Right atrium auricular region (tissue), 2 donors: ENCODE measurements around the gene ALDH4A1. TPM values are rescaled to one million over a fixed set of nuclear protein-coding genes. Genes with fewer than 3 reads are reported as not detected.

Source experiments
- DNase-seq: peaks from one replicate; pipeline ENCODE4 v3.0.0-alpha.2; 2019; ENCODE audit warnings: low spot score
- H3K27ac ChIP-seq, 2 donors: fragments of 200-600 bp; sonication (generic); 1 replicate in 1 of 2; 2 replicates in 1 of 2; pipeline ENCODE4 v1.5.1; 2016 to 2019
- H3K27me3 ChIP-seq, 2 donors: fragments of 200-600 bp; sonication (generic); one replicate each; pipeline versions ENCODE4 v1.5.1 to v1.6.0; 2017 to 2019
- H3K36me3 ChIP-seq: fragments of 200-600 bp; sonication (generic); one replicate; pipeline ENCODE4 v1.5.1; 2016
- H3K4me1 ChIP-seq, 2 donors: fragments of 200-600 bp; sonication (generic); one replicate each; pipeline versions ENCODE4 v1.5.1 to v1.6.0; 2017 to 2019
- H3K4me3 ChIP-seq, 2 donors: fragments of 200-600 bp; sonication (generic); 1 replicate in 1 of 2; 2 replicates in 1 of 2; pipeline ENCODE4 v1.5.1; 2017 to 2019; ENCODE audit warnings: mild to moderate bottlenecking in 1 of 2, moderate library complexity in 1 of 2
- H3K9me3 ChIP-seq, 2 donors: fragments of 200-600 bp; sonication (generic); one replicate each; pipeline ENCODE4 v1.5.1; 2019
- CTCF ChIP-seq, 2 donors: fragments of 200-600 bp; sonication (generic); IDR thresholded peaks; one replicate each; pipeline ENCODE4 v1.5.1; 2019; ENCODE audit warnings: antibody characterized with exemption in 2 of 2
- total RNA-seq, 2 donors: library from RNA; depleted of rRNA; stranded (reverse); fragments of >200 nt; gene quantifications; one replicate each; pipeline ENCODE4 v1.1.0, GENCODE V29; 2016

Gene ALDH4A1
- total RNA-seq, 2 donors from 2014 or later, result 22.6 to 27.3 TPM

GRCh38 chr1:18875107-18875795 lies 27.1 kb downstream of the ALDH4A1 start:
- H3K27ac ChIP-seq, result no peak overlapping the region
- no peaks in the 10 kb centered on the region for H3K27me3 ChIP-seq
- H3K4me3 ChIP-seq, result no peak overlapping the region
- H3K9me3 ChIP-seq, result no peaks in the 10 kb centered on the region
- no peaks in the 10 kb centered on the region for H3K4me1 ChIP-seq
- peak; percentile 79 to 88 for TF ChIP-seq CTCF (IDR thresholded peaks at IDR 0.05)
- H3K36me3 ChIP-seq, result no peaks in the 10 kb centered on the region
- peak; percentile 89 for DNase-seq

GRCh38 chr1:18874600-18874999 lies 27.8 kb downstream of the ALDH4A1 start:
- Histone ChIP-seq H3K9me3 (no peaks in the 10 kb centered on the region), H3K27ac (no peak overlapping the region), H3K36me3 (no peaks in the 10 kb centered on the region), H3K4me1 (no peaks in the 10 kb centered on the region), H3K27me3 (no peaks in the 10 kb centered on the region), H3K4me3 (no peak overlapping the region)
- no peak for DNase-seq
- TF ChIP-seq CTCF (IDR thresholded peaks at IDR 0.05), result no peak

- H3K27me3 ChIP-seq, result no peaks in the 10 kb centered on the region
- no peak overlapping the region for H3K4me3 ChIP-seq
- no peak for TF ChIP-seq CTCF (IDR thresholded peaks at IDR 0.05)
- H3K4me1 ChIP-seq, result no peaks in the 10 kb centered on the region
- DNase-seq, result no peak
- no peaks in the 10 kb centered on the region for H3K9me3 ChIP-seq
- no peak overlapping the region for H3K27ac ChIP-seq
- no peaks in the 10 kb centered on the region for H3K36me3 ChIP-seq
Observed at GRCh38 chr1:18874036-18874435, 28.3 kb downstream of the ALDH4A1 start.

- Histone ChIP-seq H3K36me3 (no peaks in the 10 kb centered on the region), H3K9me3 (no peaks in the 10 kb centered on the region), H3K27ac (no peak overlapping the region), H3K4me1 (no peaks in the 10 kb centered on the region), H3K27me3 (no peaks in the 10 kb centered on the region), H3K4me3 (no peak overlapping the region)
- DNase-seq, result no peak
- no peak for TF ChIP-seq CTCF (IDR thresholded peaks at IDR 0.05)
Observed at GRCh38 chr1:18872071-18872611, 30.2 kb downstream of the ALDH4A1 start.

GRCh38 chr1:18871401-18872070 lies 30.8 kb downstream of the ALDH4A1 start:
- no peak for TF ChIP-seq CTCF (IDR thresholded peaks at IDR 0.05)
- H3K4me3 ChIP-seq, result no peak overlapping the region
- H3K9me3 ChIP-seq, result no peaks in the 10 kb centered on the region
- no peaks in the 10 kb centered on the region for H3K4me1 ChIP-seq
- no peaks in the 10 kb centered on the region for H3K36me3 ChIP-seq
- DNase-seq, result no peak
- no peak overlapping the region for H3K27ac ChIP-seq
- no peaks in the 10 kb centered on the region for H3K27me3 ChIP-seq
